NB4 (cell line): ENCODE results near the gene PEPD.

Source experiments
- DNase-seq: peaks from one replicate; pipeline ENCODE4 v3.0.0; 2010; ENCODE audit warnings: low read depth
- H3K4me3 ChIP-seq: one replicate; pipeline ENCODE4 v1.5.1; 2011; ENCODE audit warnings: mild to moderate bottlenecking, low read depth, low read length, moderate library complexity
- MYC ChIP-seq: IDR thresholded peaks from 2 replicates; pipeline ENCODE4 v1.6.1; 2011; ENCODE audit warnings: low read depth, low read length
- POLR2A ChIP-seq: IDR thresholded peaks from 2 replicates; pipeline ENCODE4 v1.6.1; 2011; ENCODE audit warnings: mild to moderate bottlenecking; ENCODE audit not compliant: insufficient read length; ENCODE audit errors: extremely low read depth
- TF ChIP-seq, protein P1 (sequence below): IDR thresholded peaks from 2 replicates; pipeline ENCODE4 v1.6.1; 2011; ENCODE audit warnings: low read depth, low read length
- TF ChIP-seq, protein P2 (sequence below): IDR thresholded peaks from one replicate; pipeline ENCODE4 v1.5.1; 2012; ENCODE audit warnings: low read depth, low read length

Gene PEPD

GRCh38 chr19:33374236-33374714, 147.3 kb downstream of the PEPD start:
- TF ChIP-seq, protein P1, sequence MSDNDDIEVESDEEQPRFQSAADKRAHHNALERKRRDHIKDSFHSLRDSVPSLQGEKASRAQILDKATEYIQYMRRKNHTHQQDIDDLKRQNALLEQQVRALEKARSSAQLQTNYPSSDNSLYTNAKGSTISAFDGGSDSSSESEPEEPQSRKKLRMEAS: no peak
- TF ChIP-seq MYC (no peak), POLR2A (no peak)
- TF ChIP-seq, protein P2, sequence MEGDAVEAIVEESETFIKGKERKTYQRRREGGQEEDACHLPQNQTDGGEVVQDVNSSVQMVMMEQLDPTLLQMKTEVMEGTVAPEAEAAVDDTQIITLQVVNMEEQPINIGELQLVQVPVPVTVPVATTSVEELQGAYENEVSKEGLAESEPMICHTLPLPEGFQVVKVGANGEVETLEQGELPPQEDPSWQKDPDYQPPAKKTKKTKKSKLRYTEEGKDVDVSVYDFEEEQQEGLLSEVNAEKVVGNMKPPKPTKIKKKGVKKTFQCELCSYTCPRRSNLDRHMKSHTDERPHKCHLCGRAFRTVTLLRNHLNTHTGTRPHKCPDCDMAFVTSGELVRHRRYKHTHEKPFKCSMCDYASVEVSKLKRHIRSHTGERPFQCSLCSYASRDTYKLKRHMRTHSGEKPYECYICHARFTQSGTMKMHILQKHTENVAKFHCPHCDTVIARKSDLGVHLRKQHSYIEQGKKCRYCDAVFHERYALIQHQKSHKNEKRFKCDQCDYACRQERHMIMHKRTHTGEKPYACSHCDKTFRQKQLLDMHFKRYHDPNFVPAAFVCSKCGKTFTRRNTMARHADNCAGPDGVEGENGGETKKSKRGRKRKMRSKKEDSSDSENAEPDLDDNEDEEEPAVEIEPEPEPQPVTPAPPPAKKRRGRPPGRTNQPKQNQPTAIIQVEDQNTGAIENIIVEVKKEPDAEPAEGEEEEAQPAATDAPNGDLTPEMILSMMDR: no peak
- H3K4me3 ChIP-seq: peak overlapping the region; percentile 95
- DNase-seq: peak; percentile 35

GRCh38 chr19:33373453-33374235, 147.9 kb downstream of the PEPD start, which contains the start of gene CEBPG:
TSS of gene CEBPG (plus strand) at chr19:33373709. CDS start at chr19:33379240, 5,531 bp downstream.
- DNase-seq: peak; percentile 91
- no peak; the same call in 1 of the 2 replicates for TF ChIP-seq MYC
- TF ChIP-seq POLR2A: peak; percentile 63
- H3K4me3 ChIP-seq: peak within 1 kb of the TSS; percentile 95

DNA sequence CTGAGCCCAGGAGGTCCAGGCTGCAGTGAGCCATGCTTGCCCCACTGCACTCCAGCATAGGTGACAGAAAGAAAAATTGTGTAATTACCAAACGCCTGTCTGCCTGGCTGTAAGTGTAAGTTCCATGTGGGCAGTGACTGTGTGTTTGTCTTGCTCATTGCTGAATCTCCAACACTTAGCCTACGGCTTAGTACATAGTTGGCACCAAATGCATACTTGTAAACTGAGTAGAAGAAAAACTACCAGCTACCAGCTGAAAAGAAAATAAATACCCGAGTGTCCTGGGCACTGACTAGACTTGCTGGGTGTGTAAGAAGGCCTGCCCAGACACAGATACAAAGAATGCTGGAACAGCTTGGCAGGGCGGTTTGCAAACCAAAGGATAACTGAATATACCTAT, 150.8 kb downstream of the PEPD start:
- TF ChIP-seq POLR2A: no peak
- TF ChIP-seq, protein P1: no peak
- TF ChIP-seq, protein P2: no peak
- no peak for TF ChIP-seq MYC
- no peak for DNase-seq
- H3K4me3 ChIP-seq: no peak overlapping the region

- DNase-seq: no peak
- TF ChIP-seq MYC: no peak
- TF ChIP-seq, protein P1: no peak
- TF ChIP-seq POLR2A: no peak
- TF ChIP-seq, protein P2: no peak
- no peak overlapping the region for H3K4me3 ChIP-seq
These were observed 153.3 kb downstream of the PEPD start for GRCh38 chr19:33368074-33368864.

- no peak for TF ChIP-seq MYC
- TF ChIP-seq, protein P1: no peak
- TF ChIP-seq, protein P2: no peak
- no peak for TF ChIP-seq POLR2A
- DNase-seq: no peak
- H3K4me3 ChIP-seq: no peak overlapping the region
These were observed 154.7 kb downstream of the PEPD start for GRCh38 chr19:33366897-33367296.

- TF ChIP-seq, protein P1: no peak
- TF ChIP-seq, protein P2: no peak
- TF ChIP-seq POLR2A: no peak
- TF ChIP-seq MYC: no peak
- no peak overlapping the region for H3K4me3 ChIP-seq
- DNase-seq: no peak
These were observed 155.5 kb downstream of the PEPD start for GRCh38 chr19:33366127-33366526.
